MM.1S (cell line): ENCODE data around the gene RABEP1.

ENCODE experiments used
- DNase-seq: peaks from one replicate; pipeline ENCODE4 v3.0.0-alpha.2; 2015
- H2AFZ ChIP-seq: fragments of 300-600 bp; sonication (generic); 2 replicates; pipeline ENCODE4 v1.6.0; 2016; ENCODE audit warnings: antibody characterized with exemption, low read length
- H3F3A ChIP-seq: fragments of 300-600 bp; sonication (generic); 2 replicates; pipeline ENCODE4 v1.6.1; 2016; ENCODE audit warnings: mild to moderate bottlenecking, antibody characterized with exemption, low read length, moderate library complexity, mixed read lengths; ENCODE audit not compliant: insufficient read depth
- H3K27ac ChIP-seq: fragments of 300-600 bp; sonication (generic); 2 replicates; pipeline ENCODE4 v1.5.1; 2016; ENCODE audit warnings: mild to moderate bottlenecking, low read length
- H3K27me3 ChIP-seq: fragments of 300-600 bp; sonication (generic); replicated peaks from 2 replicates; pipeline ENCODE4 v1.6.0; 2016; ENCODE audit warnings: low read length; ENCODE audit not compliant: insufficient read depth
- H3K36me3 ChIP-seq: fragments of 300-600 bp; sonication (generic); replicated peaks from 2 replicates; pipeline ENCODE4 v1.6.1; 2016; ENCODE audit warnings: mild to moderate bottlenecking, low read length, mixed read lengths; ENCODE audit not compliant: insufficient read depth
- H3K4me1 ChIP-seq: fragments of 300-600 bp; sonication (generic); 2 replicates; pipeline ENCODE4 v1.6.1; 2016; ENCODE audit warnings: low read length, mixed read lengths
- H3K4me2 ChIP-seq: fragments of 300-600 bp; sonication (generic); 2 replicates; pipeline ENCODE4 v1.6.0; 2016; ENCODE audit warnings: low read depth, low read length
- H3K4me3 ChIP-seq: fragments of 300-600 bp; sonication (generic); 2 replicates; pipeline ENCODE4 v1.5.1; 2016; ENCODE audit warnings: low read length, mixed read lengths
- H3K79me2 ChIP-seq: fragments of 300-600 bp; sonication (generic); 2 replicates; pipeline ENCODE4 v1.6.1; 2016; ENCODE audit warnings: mixed run types, low read length, mixed read lengths
- H3K9ac ChIP-seq: fragments of 300-600 bp; sonication (generic); 2 replicates; pipeline ENCODE4 v1.6.1; 2016; ENCODE audit warnings: low read length, mixed read lengths
- H3K9me2 ChIP-seq: fragments of 300-600 bp; sonication (generic); replicated peaks from 2 replicates; pipeline ENCODE4 v1.6.1; 2016; ENCODE audit warnings: mild to moderate bottlenecking, low read length, mixed read lengths; ENCODE audit not compliant: insufficient read depth
- H3K9me3 ChIP-seq: fragments of 300-600 bp; sonication (generic); replicated peaks from 2 replicates; pipeline ENCODE4 v1.6.1; 2016; ENCODE audit warnings: mild to moderate bottlenecking, low read length, mixed read lengths; ENCODE audit not compliant: insufficient read depth
- H4K20me1 ChIP-seq: fragments of 300-600 bp; sonication (generic); 2 replicates; pipeline ENCODE4 v1.6.1; 2016; ENCODE audit warnings: mild to moderate bottlenecking, low read length, moderate library complexity, mixed read lengths; ENCODE audit not compliant: insufficient read depth
- CTCF ChIP-seq: fragments of 300-600 bp; sonication (generic); IDR thresholded peaks from 2 replicates; pipeline ENCODE4 v1.5.1; 2016; ENCODE audit warnings: antibody characterized with exemption, low read length, mixed read lengths
- EZH2 ChIP-seq: fragments of 300-600 bp; sonication (generic); optimal IDR thresholded peaks from 2 replicates; pipeline ENCODE3; 2017; ENCODE audit warnings: low read depth, mild to moderate bottlenecking, antibody characterized with exemption, low read length, mixed read lengths
- EZH2phosphoT487 ChIP-seq: fragments of 300-600 bp; sonication (generic); IDR thresholded peaks from 2 replicates; pipeline ENCODE4 v1.6.1; 2018; ENCODE audit warnings: antibody characterized with exemption, low read length

RABEP1 gene

DNA sequence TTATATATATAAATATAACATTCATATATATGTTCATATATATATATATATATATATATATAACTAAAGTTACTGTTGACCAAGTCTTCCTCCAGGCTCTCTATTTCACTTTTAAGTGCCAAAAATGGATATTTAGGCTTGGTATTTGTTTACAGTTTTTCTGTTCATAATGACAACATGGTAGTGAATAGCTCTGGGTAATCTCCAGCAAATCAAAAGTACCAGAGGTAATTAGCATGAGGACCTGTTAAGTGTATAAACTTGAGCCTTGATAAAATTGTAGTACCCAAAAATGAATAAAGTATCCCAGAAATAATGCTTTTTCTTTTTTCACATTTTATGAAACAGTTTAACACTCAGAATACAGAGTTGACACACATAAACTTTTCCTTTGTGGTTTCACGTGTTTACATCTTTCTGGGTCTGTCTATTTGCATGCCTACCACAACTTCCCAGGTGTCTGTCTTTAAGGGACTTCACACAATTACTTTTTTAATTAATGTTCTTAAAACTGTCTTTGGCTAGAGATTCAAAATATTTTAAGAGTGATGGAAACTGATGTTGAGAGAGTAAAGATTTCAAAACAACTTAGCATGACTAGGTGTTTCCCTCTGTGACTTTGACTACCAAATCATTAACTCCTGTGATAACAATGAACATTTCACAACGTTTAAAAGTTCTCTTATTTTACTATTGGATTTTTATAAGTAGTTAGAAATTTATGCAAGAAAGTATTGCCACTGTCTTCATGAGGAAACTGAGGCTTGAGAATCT, 47.9 kb downstream of the RABEP1 start:
- H3K4me3 ChIP-seq, result no peak overlapping the region
- peak overlapping the region; percentile 1; the same call in 1 of the 2 replicates for H3K27ac ChIP-seq
- no peaks in the 10 kb centered on the region for H4K20me1 ChIP-seq
- no peaks in the 10 kb centered on the region; the same call in 1 of the 2 replicates for H3F3A ChIP-seq
- peaks cover 5% of the 10 kb centered on the region; the same call in 1 of the 2 replicates for H3K4me1 ChIP-seq
- TF ChIP-seq EZH2phosphoT487 (no peak), EZH2 (no peak), CTCF (no peak)
- H2AFZ ChIP-seq, result no peak overlapping the region
- H3K4me2 ChIP-seq, result peak overlapping the region; percentile 36; the same call in 1 of the 2 replicates
- H3K9me2 ChIP-seq, result no peaks in the 10 kb centered on the region
- no peak overlapping the region for H3K9ac ChIP-seq
- H3K36me3 ChIP-seq, result peaks cover 7% of the 10 kb centered on the region; the same call in 1 of the 2 replicates
- no peaks in the 10 kb centered on the region for H3K27me3 ChIP-seq
- H3K79me2 ChIP-seq, result peaks cover 49% of the 10 kb centered on the region
- H3K9me3 ChIP-seq, result no peaks in the 10 kb centered on the region
- peak; percentile 35 for DNase-seq

GRCh38 chr17:5330981-5331380, 48.9 kb downstream of the RABEP1 start:
- H3K4me2 ChIP-seq, result no peak overlapping the region
- H3K4me3 ChIP-seq, result no peak overlapping the region
- H4K20me1 ChIP-seq, result no peaks in the 10 kb centered on the region
- DNase-seq, result no peak
- no peaks in the 10 kb centered on the region; the same call in 1 of the 2 replicates for H3F3A ChIP-seq
- no peak overlapping the region for H2AFZ ChIP-seq
- H3K79me2 ChIP-seq, result peaks cover 53% of the 10 kb centered on the region
- H3K9me2 ChIP-seq, result no peaks in the 10 kb centered on the region
- no peak overlapping the region for H3K27ac ChIP-seq
- no peaks in the 10 kb centered on the region for H3K27me3 ChIP-seq
- peaks cover 5% of the 10 kb centered on the region; the same call in 1 of the 2 replicates for H3K4me1 ChIP-seq
- TF ChIP-seq CTCF (no peak), EZH2 (no peak), EZH2phosphoT487 (no peak)
- peaks cover 7% of the 10 kb centered on the region; the same call in 1 of the 2 replicates for H3K36me3 ChIP-seq
- no peak overlapping the region for H3K9ac ChIP-seq
- H3K9me3 ChIP-seq, result no peaks in the 10 kb centered on the region

DNA sequence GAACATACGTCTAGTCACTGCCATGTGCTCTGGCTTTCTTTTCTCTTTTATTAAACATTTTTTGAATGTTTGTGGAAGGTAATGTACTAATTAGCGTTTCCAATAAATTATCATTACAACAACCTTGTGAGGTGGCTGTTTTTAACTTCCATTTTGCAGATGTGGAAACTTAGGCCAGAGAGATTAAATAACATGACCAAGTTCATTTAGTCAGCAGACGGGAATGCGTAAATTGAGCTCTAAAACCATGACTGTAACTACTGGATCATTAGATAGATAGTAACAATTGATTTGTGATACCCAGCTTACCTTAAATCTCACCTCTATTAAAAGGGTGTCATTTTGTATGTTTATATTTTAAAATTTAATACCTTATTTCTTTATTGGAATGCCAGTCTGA, 49.4 kb downstream of the RABEP1 start:
- H3K79me2 ChIP-seq, result peaks cover 48% of the 10 kb centered on the region
- H3K9me2 ChIP-seq, result no peaks in the 10 kb centered on the region
- H3K9me3 ChIP-seq, result no peaks in the 10 kb centered on the region
- peaks cover 5% of the 10 kb centered on the region; the same call in 1 of the 2 replicates for H3K4me1 ChIP-seq
- no peaks in the 10 kb centered on the region for H3K27me3 ChIP-seq
- TF ChIP-seq EZH2phosphoT487 (no peak), CTCF (no peak), EZH2 (no peak)
- DNase-seq, result no peak
- H2AFZ ChIP-seq, result no peak overlapping the region
- no peak overlapping the region for H3K9ac ChIP-seq
- H3K4me3 ChIP-seq, result no peak overlapping the region
- no peaks in the 10 kb centered on the region for H4K20me1 ChIP-seq
- H3K4me2 ChIP-seq, result no peak overlapping the region
- no peak overlapping the region for H3K27ac ChIP-seq
- H3F3A ChIP-seq, result no peaks in the 10 kb centered on the region; the same call in 1 of the 2 replicates
- H3K36me3 ChIP-seq, result peaks cover 7% of the 10 kb centered on the region; the same call in 1 of the 2 replicates
